HEK293 (cell line): Measurements from ENCODE around the gene PRCD.
A peak's percentile ranks its signal among the peaks of the same experiment; 100 is the strongest.

ENCODE experiments used
- CTCF ChIA-PET: fragments of 350-600 bp; formaldehyde crosslinking; extraction: SDS; loops from one replicate; lab custom pipeline; 2021; ENCODE audit warnings: antibody characterized with exemption; lab: Yijun Ruan, JAX
- POLR2A ChIA-PET: fragments of 300-600 bp; formaldehyde crosslinking; extraction: SDS; loops from one replicate; lab custom pipeline; 2020; ENCODE audit warnings: antibody characterized with exemption, inconsistent platforms; lab: Yijun Ruan, JAX
- H3K27ac ChIP-seq: fragments of 200-500 bp; sonication (Bioruptor generic); 2 replicates; pipeline ENCODE4 v1.5.1; 2014; ENCODE audit warnings: low read depth, low read length, control low read depth, inconsistent platforms; ENCODE audit errors: extremely low read depth
- H3K36me3 ChIP-seq, 2 experiments: fragments of 200-500 bp in 1 of 2; sonication (Bioruptor generic) in 1 of 2; 1 replicate in 1 of 2; 2 replicates in 1 of 2; pipeline ENCODE4 v1.5.1; 2014 to 2017; ENCODE audit warnings: inconsistent platforms in 2 of 2, low read length in 2 of 2; ENCODE audit not compliant: control insufficient read depth in 2 of 2, insufficient read depth in 1 of 2
- H3K4me1 ChIP-seq: fragments of 200-500 bp; sonication (Bioruptor generic); 2 replicates; pipeline ENCODE4 v1.5.1; 2014; ENCODE audit warnings: mild to moderate bottlenecking, low read length, inconsistent platforms; ENCODE audit not compliant: control insufficient read depth, insufficient read depth
- H3K4me3 ChIP-seq: 2 replicates; pipeline ENCODE4 v1.5.1; 2011; ENCODE audit warnings: low read depth, mild to moderate bottlenecking, control low read depth, low read length, moderate library complexity
- H3K9me3 ChIP-seq: fragments of 200-500 bp; sonication (Bioruptor generic); 2 replicates; pipeline ENCODE4 v1.5.1; 2014; ENCODE audit warnings: low read depth, low read length, inconsistent platforms; ENCODE audit not compliant: control insufficient read depth, insufficient read depth
- FEZF1 ChIP-seq: fragments of 450-650 bp; formaldehyde crosslinking; IDR thresholded peaks from 2 replicates; pipeline ENCODE4 v1.5.1; 2016; ENCODE audit warnings: missing biosample characterization, missing genetic modification characterization
- PRDM1 ChIP-seq: fragments of 450-650 bp; formaldehyde crosslinking; IDR thresholded peaks from 2 replicates; pipeline ENCODE4; 2016; ENCODE audit warnings: missing biosample characterization, missing genetic modification characterization
- PRDM2 ChIP-seq: fragments of 450-650 bp; formaldehyde crosslinking; IDR thresholded peaks from 2 replicates; pipeline ENCODE4 v1.5.1; 2016; ENCODE audit warnings: missing biosample characterization, missing genetic modification characterization, borderline replicate concordance
- YY2 ChIP-seq: fragments of 450-650 bp; formaldehyde crosslinking; IDR thresholded peaks from 2 replicates; pipeline ENCODE4 v1.5.1; 2016; ENCODE audit warnings: missing biosample characterization, missing genetic modification characterization
- ZBTB10 ChIP-seq: fragments of 450-650 bp; formaldehyde crosslinking; IDR thresholded peaks from 2 replicates; pipeline ENCODE4 v1.5.1; 2016; ENCODE audit warnings: missing biosample characterization, missing genetic modification characterization
- ZIC2 ChIP-seq: fragments of 450-650 bp; formaldehyde crosslinking; IDR thresholded peaks from 2 replicates; pipeline ENCODE4 v1.5.1; 2016; ENCODE audit warnings: missing biosample characterization, missing genetic modification characterization
- ZNF184 ChIP-seq: fragments of 450-650 bp; IDR thresholded peaks from 2 replicates; pipeline ENCODE4 v1.5.1; 2018; ENCODE audit warnings: missing biosample characterization, mild to moderate bottlenecking, missing genetic modification characterization
- ZNF214 ChIP-seq: fragments of 450-650 bp; formaldehyde crosslinking; IDR thresholded peaks from 2 replicates; pipeline ENCODE4 v1.5.1; 2017; ENCODE audit warnings: missing biosample characterization, mild to moderate bottlenecking, missing genetic modification characterization, borderline replicate concordance
- ZNF248 ChIP-seq: fragments of 450-650 bp; formaldehyde crosslinking; IDR thresholded peaks from 2 replicates; pipeline ENCODE4 v1.5.1; 2017; ENCODE audit warnings: missing biosample characterization, missing genetic modification characterization
- ZNF292 ChIP-seq: fragments of 450-650 bp; formaldehyde crosslinking; IDR thresholded peaks from 2 replicates; pipeline ENCODE4 v1.5.1; 2016; ENCODE audit warnings: low read depth, missing biosample characterization, missing genetic modification characterization, borderline replicate concordance
- ZNF518A ChIP-seq: fragments of 450-650 bp; formaldehyde crosslinking; conservative IDR thresholded peaks from 2 replicates; pipeline ENCODE4 v1.5.1; 2016; ENCODE audit warnings: low read depth, missing biosample characterization, missing genetic modification characterization
- ZNF529 ChIP-seq: fragments of 450-650 bp; formaldehyde crosslinking; IDR thresholded peaks from 2 replicates; pipeline ENCODE4 v1.5.1; 2017; ENCODE audit warnings: missing genetic modification characterization, missing biosample characterization; ENCODE audit not compliant: insufficient replicate concordance
- ZNF76 ChIP-seq: fragments of 450-650 bp; formaldehyde crosslinking; IDR thresholded peaks from 2 replicates; pipeline ENCODE4; 2016; ENCODE audit warnings: low read depth, missing biosample characterization, missing genetic modification characterization, borderline replicate concordance

Gene PRCD

GRCh38 chr17:76497979-76498875, 41.6 kb upstream of the PRCD start (continued):
- no peak for TF ChIP-seq ZNF518A (tag by site-specific recombination)

- Histone ChIP-seq H3K4me1 (peaks cover 21% of the 10 kb centered on the region), H3K36me3 (no peaks in the 10 kb centered on the region), H3K27ac (no peak overlapping the region), H3K4me3 (no peak overlapping the region), H3K9me3 (no peaks in the 10 kb centered on the region)
- TF ChIP-seq FEZF1 (tag by site-specific recombination) (peak; percentile 19; the same call in 1 of the 2 replicates), ZNF529 (tag by site-specific recombination) (no peak), ZBTB10 (tag by site-specific recombination) (no peak), ZNF248 (tag by site-specific recombination) (no peak), PRDM1 (tag by site-specific recombination) (0 out of 2 replicates have a peak, but pooled peaks have one; percentile 31), ZNF214 (no peak), ZNF292 (tag by site-specific recombination) (0 out of 2 replicates have a peak, but pooled peaks have one; percentile 3), PRDM2 (tag by site-specific recombination) (no peak), ZNF76 (tag by site-specific recombination) (no peak), YY2 (tag by site-specific recombination) (no peak), ZIC2 (no peak), ZNF184 (tag by site-specific recombination) (no peak)
- POLR2A ChIA-PET = interaction anchor here (0.6 to 1.4 kb wide), 4 partner anchors 58 to 145 kb away, joined by 3 to 8 read pairs (median 4); partner anchors contain the start of gene PRPSAP1
- CTCF ChIA-PET = interaction anchor here (0.6 to 3.6 kb wide), 12 partner anchors 11 to 423 kb away, joined by 3 to 15 read pairs (median 3); partner anchors contain the start of gene AANAT
These were observed 41.0 kb upstream of the PRCD start for GRCh38 chr17:76498876-76499251.
